HepG2 (cell line): Measurements from ENCODE around the gene CTNNA3.

Experiments used
- EZH2 ChIP-seq: conservative IDR thresholded peaks from 2 replicates; pipeline ENCODE4 v1.6.1; 2012; ENCODE audit warnings: mild to moderate bottlenecking, low read depth, low read length, moderate library complexity
- KDM5B ChIP-seq: sonication (generic); formaldehyde crosslinking; IDR thresholded peaks from 2 replicates; pipeline ENCODE4 v1.4.0; 2020; ENCODE audit warnings: missing genetic modification reagents, mild to moderate bottlenecking, borderline replicate concordance
- NR2C2 ChIP-seq: sonication (generic); formaldehyde crosslinking; IDR thresholded peaks from 2 replicates; pipeline ENCODE4 v1.4.0; 2020; ENCODE audit warnings: missing genetic modification reagents, mild to moderate bottlenecking, moderate library complexity, borderline replicate concordance
- SOX6 ChIP-seq, 2 experiments: fragments of 450-650 bp in 1 of 2; sonication (generic) in 1 of 2; formaldehyde crosslinking in 1 of 2; IDR thresholded peaks; 2 replicates each; pipeline versions ENCODE4 v1.4.0 to v1.6.1; 2017 to 2020; ENCODE audit warnings: antibody characterized with exemption in 1 of 2, mild to moderate bottlenecking in 1 of 2, missing genetic modification reagents in 1 of 2
- THAP7 ChIP-seq: sonication (generic); formaldehyde crosslinking; IDR thresholded peaks from 2 replicates; pipeline ENCODE4 v1.8.1; 2023; ENCODE audit warnings: mild to moderate bottlenecking, missing genetic modification reagents
- TRIM24 ChIP-seq: sonication (generic); formaldehyde crosslinking; IDR thresholded peaks from 2 replicates; pipeline ENCODE4 v1.8.0; 2022; ENCODE audit warnings: mild to moderate bottlenecking, missing genetic modification reagents
- ZNF235 ChIP-seq: sonication (generic); formaldehyde crosslinking; IDR thresholded peaks from 2 replicates; pipeline ENCODE4 v1.8.1; 2023; ENCODE audit warnings: mild to moderate bottlenecking, missing genetic modification reagents, borderline replicate concordance
- ZNF556 ChIP-seq: sonication (generic); formaldehyde crosslinking; IDR thresholded peaks from 2 replicates; pipeline ENCODE4 v1.4.0; 2020; ENCODE audit warnings: mild to moderate bottlenecking, missing genetic modification reagents, borderline replicate concordance
- ZNF639 ChIP-seq: conservative IDR thresholded peaks from 2 replicates; pipeline ENCODE4 v1.6.1; 2018; ENCODE audit warnings: missing genetic modification reagents
- TF ChIP-seq, protein P1 (sequence below): IDR thresholded peaks from 2 replicates; pipeline ENCODE4 v1.6.1; 2016; ENCODE audit warnings: mild to moderate bottlenecking, missing biosample characterization, missing genetic modification reagents

GRCh38 chr10:66832781-66833422 lies 863.1 kb downstream of the CTNNA3 start:
- TF ChIP-seq NR2C2 (CRISPR knock-in tag): no peak
- TF ChIP-seq EZH2: no peak
- no peak for TF ChIP-seq SOX6 (IDR thresholded peaks at IDR 0.05)
- no peak for TF ChIP-seq SOX6 (CRISPR knock-in tag; IDR thresholded peaks at IDR 0.05)
- TF ChIP-seq KDM5B (CRISPR knock-in tag): no peak
- TF ChIP-seq ZNF556 (CRISPR knock-in tag): no peak
- no peak for TF ChIP-seq THAP7 (CRISPR knock-in tag)
- TF ChIP-seq ZNF235: no peak
- TF ChIP-seq, protein P1, sequence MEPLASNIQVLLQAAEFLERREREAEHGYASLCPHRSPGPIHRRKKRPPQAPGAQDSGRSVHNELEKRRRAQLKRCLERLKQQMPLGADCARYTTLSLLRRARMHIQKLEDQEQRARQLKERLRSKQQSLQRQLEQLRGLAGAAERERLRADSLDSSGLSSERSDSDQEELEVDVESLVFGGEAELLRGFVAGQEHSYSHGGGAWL (CRISPR knock-in tag): no peak
- no peak for TF ChIP-seq ZNF639 (CRISPR knock-in tag)
- no peak for TF ChIP-seq TRIM24 (CRISPR knock-in tag)
